ENCODE measurements around the gene JMY. TPM values are rescaled to one million over a fixed set of nuclear protein-coding genes. Genes with fewer than 3 reads are reported as not detected.
A peak's percentile ranks its signal among the peaks of the same experiment; 100 is the strongest.

The JMY gene
- total and polyA plus RNA-seq, 12 donors, result 1.4 to 18.1 (median 13.3) TPM

DNA sequence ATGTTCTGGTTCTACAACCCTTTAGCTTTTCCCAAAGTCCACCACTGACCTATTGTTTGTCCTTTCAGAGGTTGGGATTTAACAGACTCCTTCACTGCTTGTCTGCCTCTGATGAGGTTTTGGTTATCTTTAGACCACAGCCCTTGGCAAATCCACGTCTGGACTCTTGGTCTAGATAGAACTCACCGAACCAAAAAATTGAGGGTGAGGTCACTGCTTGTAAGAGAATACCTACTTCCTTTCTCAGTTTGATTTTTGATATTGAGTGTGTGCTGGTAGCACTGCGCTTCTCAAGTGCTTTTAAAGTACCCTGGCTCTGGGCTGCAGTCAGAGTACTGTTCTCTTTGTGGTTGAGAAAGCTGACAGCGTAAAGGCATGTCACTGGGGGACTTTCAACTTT, 61.7 kb downstream of the JMY start:
- TF ChIP-seq, protein P1, sequence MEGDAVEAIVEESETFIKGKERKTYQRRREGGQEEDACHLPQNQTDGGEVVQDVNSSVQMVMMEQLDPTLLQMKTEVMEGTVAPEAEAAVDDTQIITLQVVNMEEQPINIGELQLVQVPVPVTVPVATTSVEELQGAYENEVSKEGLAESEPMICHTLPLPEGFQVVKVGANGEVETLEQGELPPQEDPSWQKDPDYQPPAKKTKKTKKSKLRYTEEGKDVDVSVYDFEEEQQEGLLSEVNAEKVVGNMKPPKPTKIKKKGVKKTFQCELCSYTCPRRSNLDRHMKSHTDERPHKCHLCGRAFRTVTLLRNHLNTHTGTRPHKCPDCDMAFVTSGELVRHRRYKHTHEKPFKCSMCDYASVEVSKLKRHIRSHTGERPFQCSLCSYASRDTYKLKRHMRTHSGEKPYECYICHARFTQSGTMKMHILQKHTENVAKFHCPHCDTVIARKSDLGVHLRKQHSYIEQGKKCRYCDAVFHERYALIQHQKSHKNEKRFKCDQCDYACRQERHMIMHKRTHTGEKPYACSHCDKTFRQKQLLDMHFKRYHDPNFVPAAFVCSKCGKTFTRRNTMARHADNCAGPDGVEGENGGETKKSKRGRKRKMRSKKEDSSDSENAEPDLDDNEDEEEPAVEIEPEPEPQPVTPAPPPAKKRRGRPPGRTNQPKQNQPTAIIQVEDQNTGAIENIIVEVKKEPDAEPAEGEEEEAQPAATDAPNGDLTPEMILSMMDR (IDR thresholded peaks at IDR 0.05), result no peak
- no peak overlapping the region for H3K4me3 ChIP-seq
- H3K9me3 ChIP-seq, result no peaks in the 10 kb centered on the region
- H3K36me3 ChIP-seq, result peaks cover 0 to 68% (median 19%) of the 10 kb centered on the region in 9 donors
- ATAC-seq, result peak in 6 of 8 donors; percentile 43 to 87 (median 63)
- intact Hi-C loops (cut with DNase I), result no loop called here
- WGBS, 2 donors, result 42 to 62% methylated on average over 4 of the region's 4 CpGs
- no peak for DNase-seq
- H3K27me3 ChIP-seq, result no peaks in the 10 kb centered on the region
- H3K4me1 ChIP-seq, result peaks cover 0 to 9% (median 0%) of the 10 kb centered on the region in 9 donors
- H3K27ac ChIP-seq, result no peak overlapping the region

DNA sequence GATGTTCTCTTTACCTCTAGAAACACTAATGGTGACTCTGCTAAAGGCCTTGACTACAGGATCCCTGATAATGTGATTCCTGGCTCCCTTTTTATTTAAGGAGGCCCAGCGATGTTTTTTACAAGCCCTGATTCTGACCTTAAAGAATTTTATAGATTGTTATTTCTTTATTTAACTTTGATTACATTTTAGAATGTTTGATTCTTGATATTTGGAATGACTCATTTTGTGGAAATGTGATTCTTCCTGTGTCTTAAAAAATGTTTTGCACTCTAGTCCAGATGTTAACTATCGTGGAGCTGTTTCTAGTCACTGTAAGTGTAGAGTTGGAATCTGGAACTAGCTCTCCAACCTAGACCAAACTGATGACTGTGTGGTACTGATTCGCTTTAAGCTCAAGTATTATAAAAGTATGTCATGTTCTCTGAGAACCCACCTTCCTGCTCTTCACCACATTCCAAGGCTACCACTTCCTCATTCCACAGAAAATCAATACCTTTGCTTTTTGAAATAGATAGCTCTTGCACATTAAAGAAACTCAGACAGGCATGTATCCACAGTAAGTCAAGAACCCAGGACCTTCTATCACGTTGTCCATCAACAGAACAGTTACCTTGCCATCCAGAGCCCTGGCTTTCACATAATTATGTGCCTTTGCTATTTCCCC, 65.2 kb downstream of the JMY start:
- TF ChIP-seq, protein P1 (IDR thresholded peaks at IDR 0.05), result no peak
- H3K4me3 ChIP-seq, result no peak overlapping the region
- peaks cover 0 to 77% (median 24%) of the 10 kb centered on the region in 9 donors for H3K36me3 ChIP-seq
- H3K4me1 ChIP-seq, result peaks cover 0 to 9% (median 0%) of the 10 kb centered on the region in 9 donors
- H3K9me3 ChIP-seq, result no peaks in the 10 kb centered on the region
- intact Hi-C loops (cut with DNase I), result no loop called here
- ATAC-seq (no peak), DNase-seq (no peak)
- WGBS, 2 donors, result 97 to 99% methylated on average over 4 of the region's 4 CpGs
- no peak overlapping the region for H3K27ac ChIP-seq
- H3K27me3 ChIP-seq, result no peaks in the 10 kb centered on the region

DNA sequence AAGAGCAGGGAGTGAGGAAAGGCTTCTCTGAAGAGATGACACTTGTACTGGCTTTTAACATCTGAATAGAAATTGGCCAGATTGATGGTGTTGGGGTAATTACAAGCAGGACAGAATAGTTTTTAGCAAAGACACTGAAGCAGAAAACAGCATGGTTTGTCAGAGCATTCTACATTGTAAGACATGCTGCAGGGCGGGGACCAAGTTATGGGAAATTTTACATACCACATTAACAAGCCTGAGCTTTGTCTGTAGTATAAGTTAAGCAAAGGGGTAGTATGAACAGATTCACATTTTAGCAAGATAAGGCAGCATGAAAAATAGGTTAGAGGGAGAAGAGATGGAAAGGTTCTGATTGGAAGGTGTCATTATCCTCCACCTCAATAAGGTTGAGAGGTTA, 66.5 kb downstream of the JMY start:
- Histone ChIP-seq H3K4me3 (no peak overlapping the region), H3K4me1 (peaks cover 0 to 9% (median 0%) of the 10 kb centered on the region in 9 donors), H3K27me3 (no peaks in the 10 kb centered on the region), H3K27ac (no peak overlapping the region), H3K36me3 (peaks cover 0 to 81% (median 34%) of the 10 kb centered on the region in 9 donors), H3K9me3 (no peaks in the 10 kb centered on the region)
- ATAC-seq (no peak), DNase-seq (no peak)
- WGBS, 2 donors, result 97 to 100% methylated on average over 1 of the region's 1 CpG
- intact Hi-C loops (cut with DNase I), result no loop called here
- TF ChIP-seq, protein P1 (IDR thresholded peaks at IDR 0.05), result no peak

DNA sequence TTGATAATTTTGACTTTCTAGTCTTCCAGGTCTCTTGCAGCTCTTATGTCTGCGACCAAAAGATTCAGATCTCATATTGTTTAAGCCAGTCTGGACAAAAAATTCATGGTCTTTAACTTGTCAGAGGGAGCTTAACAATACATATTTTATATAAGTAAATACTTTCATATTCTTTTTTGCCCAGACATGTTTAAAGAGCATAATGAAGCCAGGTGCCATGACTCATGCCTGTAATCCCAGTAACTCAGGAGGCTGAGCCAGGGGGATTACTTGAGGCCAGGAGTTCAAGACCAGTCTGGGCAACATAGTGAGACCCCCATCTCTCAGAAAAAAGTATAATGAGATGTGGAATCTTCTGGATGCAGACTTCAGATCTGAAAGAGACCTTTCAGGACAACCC, 69.8 kb downstream of the JMY start:
- ATAC-seq (no peak), DNase-seq (no peak)
- WGBS, 2 donors, result 100% methylated on average over 1 of the region's 1 CpG
- Histone ChIP-seq H3K27me3 (no peaks in the 10 kb centered on the region), H3K4me3 (no peak overlapping the region), H3K36me3 (peaks cover 0 to 92% (median 29%) of the 10 kb centered on the region in 9 donors), H3K27ac (no peak overlapping the region), H3K9me3 (no peaks in the 10 kb centered on the region), H3K4me1 (no peaks in the 10 kb centered on the region)
- intact Hi-C loops (cut with DNase I), result no loop called here
- TF ChIP-seq, protein P1 (IDR thresholded peaks at IDR 0.05), result no peak
